HepG2 (cell line): ENCODE measurements around the gene OR6C65. TPM values are rescaled to one million over a fixed set of nuclear protein-coding genes. Genes with fewer than 3 reads are reported as not detected.

Source experiments
- ATAC-seq: fragments of 200-7000 bp; cut with Tn5 transposase; 3 replicates; pipeline ENCODE4 v1.9.1; 2020; ENCODE audit warnings: mild to moderate bottlenecking, moderate library complexity
- BruUV-seq: library from RNA; stranded (reverse); fragments of 400-500 nt; replicated peaks from 2 replicates; lab custom pipeline; 2021; lab: Mats Ljungman, UMichigan
- CTCF ChIA-PET: fragments of 300-600 bp; formaldehyde crosslinking; extraction: SDS; loops from one replicate; lab custom pipeline; 2021; ENCODE audit warnings: low total read pairs, inconsistent platforms, low intra/inter-chr PET ratio; lab: Yijun Ruan, JAX
- POLR2A ChIA-PET: fragments of 350-600 bp; sonication (Branson Sonifier 250); formaldehyde crosslinking; loops from one replicate; lab custom pipeline; 2020; ENCODE audit warnings: antibody characterized with exemption, inconsistent platforms; lab: Yijun Ruan, JAX
- DNase-seq: peaks from one replicate; pipeline ENCODE4 v3.0.0-alpha.2; 2015; ENCODE audit warnings: low spot score
- FAIRE-seq: peaks from 3 replicates; lab custom pipeline; 2011; peaks lifted over from hg19 to GRCh38; lab: Jason Lieb, UNC
- H2AFZ ChIP-seq: one replicate; pipeline ENCODE4 v1.6.1; 2011; ENCODE audit warnings: low read length, inconsistent platforms
- H3K27ac ChIP-seq: fragments of 300-600 bp; 3 replicates; pipeline ENCODE4 v1.8.0; 2011; ENCODE audit warnings: mixed run types, mild to moderate bottlenecking, mixed read lengths, low read length, inconsistent platforms; ENCODE audit not compliant: insufficient read depth; ENCODE audit errors: extremely low read length
- H3K27me3 ChIP-seq, 2 experiments: fragments of 200-600 bp in 1 of 2; 2 replicates in 1 of 2; 3 replicates in 1 of 2; pipeline versions ENCODE4 v1.6.0 to v1.8.0; 2011; ENCODE audit warnings: low read length in 2 of 2, mild to moderate bottlenecking in 2 of 2, moderate library complexity in 2 of 2, inconsistent platforms in 1 of 2; ENCODE audit not compliant: insufficient read depth in 2 of 2, control insufficient read depth in 1 of 2
- H3K36me3 ChIP-seq, 2 experiments: fragments of 200-600 bp in 1 of 2; replicated peaks in 1 of 2; 2 replicates in 1 of 2; 3 replicates in 1 of 2; pipeline versions ENCODE4 v1.5.1 to v1.8.0; 2011; ENCODE audit warnings: low read length in 2 of 2, inconsistent platforms in 1 of 2; ENCODE audit not compliant: insufficient read depth in 2 of 2, control insufficient read depth in 1 of 2
- H3K4me1 ChIP-seq: 2 replicates; pipeline ENCODE4 v1.5.1; 2012; ENCODE audit warnings: low read length, inconsistent platforms; ENCODE audit not compliant: insufficient read depth
- H3K4me2 ChIP-seq: 2 replicates; pipeline ENCODE4 v1.6.0; 2011; ENCODE audit warnings: low read depth, low read length, inconsistent platforms
- H3K4me3 ChIP-seq, 3 experiments: fragments of 200-600 bp in 1 of 3; sonication (generic), shearing (Covaris generic) in 1 of 3; replicated peaks in 1 of 3; 2 replicates each; pipeline ENCODE4 v1.5.1; 2011 to 2016; ENCODE audit warnings: low read length in 3 of 3, inconsistent platforms in 2 of 3, low read depth in 2 of 3, mild to moderate bottlenecking in 2 of 3, control low read depth in 1 of 3, mixed read lengths in 1 of 3; ENCODE audit not compliant: insufficient read depth in 1 of 3
- H3K79me2 ChIP-seq: one replicate; pipeline ENCODE4 v1.6.1; 2011; ENCODE audit warnings: low read length, inconsistent platforms; ENCODE audit not compliant: insufficient read depth
- H3K9ac ChIP-seq: 2 replicates; pipeline ENCODE4 v1.6.0; 2011; ENCODE audit warnings: mild to moderate bottlenecking, low read depth, low read length, inconsistent platforms; ENCODE audit not compliant: insufficient read depth
- H3K9me3 ChIP-seq: 2 replicates; pipeline ENCODE4 v1.5.1; 2012; ENCODE audit warnings: mild to moderate bottlenecking, low read length
- H4K20me1 ChIP-seq: 2 replicates; pipeline ENCODE4 v1.6.0; 2011; ENCODE audit warnings: inconsistent platforms, mild to moderate bottlenecking, low read length, moderate library complexity; ENCODE audit not compliant: insufficient read depth
- CENPBD1 ChIP-seq: sonication (generic); formaldehyde crosslinking; IDR thresholded peaks from 2 replicates; pipeline ENCODE4 v1.8.0; 2022; ENCODE audit warnings: missing genetic modification reagents, low read depth, mild to moderate bottlenecking, borderline replicate concordance
- FOXM1 ChIP-seq: sonication (generic); formaldehyde crosslinking; IDR thresholded peaks from 2 replicates; pipeline ENCODE4 v1.5.0; 2020; ENCODE audit warnings: missing genetic modification reagents
- GATA4 ChIP-seq: sonication (generic); IDR thresholded peaks from 2 replicates; pipeline ENCODE4 v1.6.1; 2016; ENCODE audit warnings: antibody characterized with exemption, low read depth, borderline replicate concordance
- HNF4A ChIP-seq: sonication (generic); formaldehyde crosslinking; IDR thresholded peaks from 2 replicates; pipeline ENCODE4 v1.4.0; 2020; ENCODE audit warnings: missing genetic modification reagents
- HOXA7 ChIP-seq: sonication (generic); formaldehyde crosslinking; IDR thresholded peaks from 2 replicates; pipeline ENCODE4 v1.8.1; 2022; ENCODE audit warnings: mild to moderate bottlenecking, missing genetic modification reagents, moderate library complexity
- ISL2 ChIP-seq: sonication (generic); formaldehyde crosslinking; IDR thresholded peaks from 2 replicates; pipeline ENCODE4 v1.5.0; 2020; ENCODE audit warnings: missing genetic modification reagents
- MAFG ChIP-seq: sonication (generic); formaldehyde crosslinking; IDR thresholded peaks from 2 replicates; pipeline ENCODE4 v1.5.1; 2020; ENCODE audit warnings: mild to moderate bottlenecking, missing genetic modification reagents
- MAFK ChIP-seq, 2 experiments: IDR thresholded peaks in 1 of 2; conservative IDR thresholded peaks in 1 of 2; 2 replicates each; pipeline ENCODE4 v1.6.1; 2011; ENCODE audit warnings: improper control_type of control experiment in 2 of 2, low read length in 2 of 2
- RFXAP ChIP-seq: sonication (generic); formaldehyde crosslinking; IDR thresholded peaks from 2 replicates; pipeline ENCODE4 v1.4.0; 2020; ENCODE audit warnings: missing genetic modification reagents, borderline replicate concordance
- USF2 ChIP-seq, 2 experiments: sonication (generic) in 1 of 2; formaldehyde crosslinking in 1 of 2; IDR thresholded peaks; 2 replicates each; pipeline versions ENCODE4 v1.5.1 to v1.6.1; 2011 to 2020; ENCODE audit warnings: borderline replicate concordance in 1 of 2, low read depth in 1 of 2, low read length in 1 of 2, mild to moderate bottlenecking in 1 of 2, missing genetic modification reagents in 1 of 2, moderate library complexity in 1 of 2
- ZMAT3 ChIP-seq: sonication (generic); formaldehyde crosslinking; conservative IDR thresholded peaks from 2 replicates; pipeline ENCODE4 v1.7.0; 2021; ENCODE audit warnings: missing genetic modification reagents
- ZNF607 ChIP-seq: sonication (generic); formaldehyde crosslinking; IDR thresholded peaks from 2 replicates; pipeline ENCODE4 v1.5.1; 2020; ENCODE audit warnings: missing genetic modification reagents, mild to moderate bottlenecking, borderline replicate concordance
- ZNF746 ChIP-seq: sonication (generic); formaldehyde crosslinking; IDR thresholded peaks from 2 replicates; pipeline ENCODE4 v1.8.0; 2022; ENCODE audit warnings: mild to moderate bottlenecking, missing genetic modification reagents
- WGBS: methylation state at CpG from one replicate; pipeline ENCODE4 v1.1.6; 2017; ENCODE audit warnings: low lambda C conversion rate; 5-methylcytosine and 5-hydroxymethylcytosine counted together
- in situ Hi-C: cut with HindIII; loops from 2 replicates; pipeline ENCODE4 v1.10.0; 2017; ENCODE audit warnings: low pct_unique_long_range_greater_than_20kb; ENCODE audit not compliant: extremely low pct_ligation_motif_present
- intact Hi-C: fragments of 100-400 bp; cut with micrococcal nuclease; formaldehyde crosslinking; loops from one replicate; pipeline ENCODE4 v1.10.0; 2022; ENCODE audit not compliant: unreplicated experiment
- polyA plus RNA-seq, 8 experiments: library from polyadenylated mRNA; depleted of rRNA in 3 of 8; stranded (reverse) in 7 of 8; unstranded in 1 of 8; fragments of >200 nt; fragmentation: Illumina TruSeq in 4 of 8; extraction: Trizol in 4 of 8; gene quantifications; 2 replicates each; pipeline versions ENCODE4 v1.2.1 to v1.2.3, GENCODE V29; 2011 to 2016; ENCODE audit warnings: low read depth in 4 of 8, missing spikeins in 1 of 8, mixed read lengths in 1 of 8; ENCODE audit not compliant: insufficient read depth in 1 of 8
- total RNA-seq, 5 experiments: library from RNA; depleted of rRNA; stranded (reverse); fragments of >200 nt; fragmentation: Illumina TruSeq; extraction: Trizol; gene quantifications; 2 replicates each; pipeline ENCODE4 v1.2.3, GENCODE V29; 2016; ENCODE audit warnings: low read depth in 1 of 5
- TF ChIP-seq, protein P1 (sequence below): sonication (generic); formaldehyde crosslinking; IDR thresholded peaks from 2 replicates; pipeline ENCODE4 v1.5.1; 2020; ENCODE audit warnings: mild to moderate bottlenecking, missing genetic modification reagents, moderate library complexity
- TF ChIP-seq, protein P2 (sequence below): sonication (generic); formaldehyde crosslinking; IDR thresholded peaks from 2 replicates; pipeline ENCODE4 v1.4.0; 2020; ENCODE audit warnings: missing genetic modification reagents

The OR6C65 gene
- total and polyA plus RNA-seq, 2 of the 13 experiments (the other 11 are each of a cell fraction or from before 2014, with no cell fraction given) = not detected

DNA sequence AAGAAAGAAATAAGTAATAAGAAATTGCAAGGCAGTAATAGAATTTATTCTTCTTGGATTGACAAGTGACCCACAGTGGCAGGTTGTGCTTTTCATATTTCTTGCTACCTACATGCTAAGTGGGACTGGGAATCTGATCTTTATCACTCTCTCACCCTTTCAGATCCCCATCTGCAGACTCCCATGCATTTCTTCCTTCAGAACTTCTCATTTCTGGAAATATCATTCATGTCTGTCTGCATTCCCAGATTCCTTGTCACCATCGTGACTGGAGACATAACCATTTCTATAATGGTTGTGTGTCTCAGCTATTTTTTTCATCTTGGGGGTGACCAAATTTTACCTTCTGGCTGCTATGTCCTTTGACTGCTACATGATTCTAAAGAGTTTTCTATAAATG is 4.0 kb upstream of the OR6C65 start (continued):
- no peak for TF ChIP-seq USF2 (IDR thresholded peaks at IDR 0.05; ENCODE audit: low read depth, low read length)
- TF ChIP-seq USF2 (CRISPR knock-in tag; IDR thresholded peaks at IDR 0.05; ENCODE audit: borderline replicate concordance) = no peak
- no peak for TF ChIP-seq ZNF746 (CRISPR knock-in tag)
- TF ChIP-seq MAFG (CRISPR knock-in tag) = no peak
- TF ChIP-seq, all 625 proteins: peak for 0

GRCh38 chr12:55407866-55408265 is 7.5 kb downstream of the OR6C65 start:
- ChIA-PET POLR2A (no interaction called here), CTCF (no interaction called here)
- Histone ChIP-seq H3K27ac (no peak overlapping the region), H2AFZ (no peak overlapping the region), H3K4me2 (no peak overlapping the region), H3K27me3 (no peaks in the 10 kb centered on the region), H4K20me1 (no peaks in the 10 kb centered on the region), H3K79me2 (no peaks in the 10 kb centered on the region), H3K9ac (no peak overlapping the region), H3K4me3 (no peak overlapping the region), H3K36me3 (no peaks in the 10 kb centered on the region), H3K9me3 (no peaks in the 10 kb centered on the region), H3K4me1 (no peaks in the 10 kb centered on the region)
- TF ChIP-seq, protein P1, sequence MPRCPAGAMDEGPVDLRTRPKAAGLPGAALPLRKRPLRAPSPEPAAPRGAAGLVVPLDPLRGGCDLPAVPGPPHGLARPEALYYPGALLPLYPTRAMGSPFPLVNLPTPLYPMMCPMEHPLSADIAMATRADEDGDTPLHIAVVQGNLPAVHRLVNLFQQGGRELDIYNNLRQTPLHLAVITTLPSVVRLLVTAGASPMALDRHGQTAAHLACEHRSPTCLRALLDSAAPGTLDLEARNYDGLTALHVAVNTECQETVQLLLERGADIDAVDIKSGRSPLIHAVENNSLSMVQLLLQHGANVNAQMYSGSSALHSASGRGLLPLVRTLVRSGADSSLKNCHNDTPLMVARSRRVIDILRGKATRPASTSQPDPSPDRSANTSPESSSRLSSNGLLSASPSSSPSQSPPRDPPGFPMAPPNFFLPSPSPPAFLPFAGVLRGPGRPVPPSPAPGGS (CRISPR knock-in tag) = no peak
- TF ChIP-seq ISL2 (CRISPR knock-in tag) (no peak), GATA4 (no peak), FOXM1 (no peak), MAFK (conservative IDR thresholded peaks at IDR 0.05 in 1 of 2, IDR thresholded peaks at IDR 0.05 in 1 of 2; ENCODE audit: low read length in 2 of 2) (no peak), ZNF607 (CRISPR knock-in tag) (no peak), RFXAP (CRISPR knock-in tag) (no peak), CENPBD1 (CRISPR knock-in tag) (no peak), HNF4A (no peak), HOXA7 (no peak), ZMAT3 (CRISPR knock-in tag) (no peak)
- TF ChIP-seq, protein P2, sequence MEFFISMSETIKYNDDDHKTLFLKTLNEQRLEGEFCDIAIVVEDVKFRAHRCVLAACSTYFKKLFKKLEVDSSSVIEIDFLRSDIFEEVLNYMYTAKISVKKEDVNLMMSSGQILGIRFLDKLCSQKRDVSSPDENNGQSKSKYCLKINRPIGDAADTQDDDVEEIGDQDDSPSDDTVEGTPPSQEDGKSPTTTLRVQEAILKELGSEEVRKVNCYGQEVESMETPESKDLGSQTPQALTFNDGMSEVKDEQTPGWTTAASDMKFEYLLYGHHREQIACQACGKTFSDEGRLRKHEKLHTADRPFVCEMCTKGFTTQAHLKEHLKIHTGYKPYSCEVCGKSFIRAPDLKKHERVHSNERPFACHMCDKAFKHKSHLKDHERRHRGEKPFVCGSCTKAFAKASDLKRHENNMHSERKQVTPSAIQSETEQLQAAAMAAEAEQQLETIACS (CRISPR knock-in tag) = no peak
- no TSS peak for BruUV-seq
- no peak for DNase-seq
- ATAC-seq = no peak
- in situ Hi-C loops = no loop called here
- 0% methylated on average over 1 of the region's 1 CpG for WGBS
- no peak for FAIRE-seq
- intact Hi-C loops = no loop called here
